K562 (cell line): ENCODE measurements around the gene FAM124B. TPM values are rescaled to one million over a fixed set of nuclear protein-coding genes. Genes with fewer than 3 reads are reported as not detected.

Source experiments
- E2F1 ChIP-seq: sonication (generic); formaldehyde crosslinking; IDR thresholded peaks from 2 replicates; pipeline ENCODE4 v1.8.1; 2023; ENCODE audit warnings: mild to moderate bottlenecking, missing genetic modification reagents, moderate library complexity
- GTF2E2 ChIP-seq: fragments of 200-800 bp; sonication (Bioruptor generic); IDR thresholded peaks from 2 replicates; pipeline ENCODE4 v1.6.1; 2016; ENCODE audit warnings: missing genetic modification characterization, missing compliant biosample characterization
- HDGF ChIP-seq: fragments of 450-650 bp; IDR thresholded peaks from 2 replicates; pipeline ENCODE4 v1.6.1; 2016
- MITF ChIP-seq: IDR thresholded peaks from 2 replicates; pipeline ENCODE4 v1.6.1; 2014; ENCODE audit warnings: antibody characterized with exemption
- NFATC3 ChIP-seq: fragments of 450-650 bp; IDR thresholded peaks from 2 replicates; pipeline ENCODE4 v1.6.1; 2017; ENCODE audit warnings: mild to moderate bottlenecking
- SMARCA4 ChIP-seq: fragments of 450-650 bp; IDR thresholded peaks from 2 replicates; pipeline ENCODE4 v1.6.1; 2016
- polyA plus RNA-seq, 8 experiments: library from polyadenylated mRNA; depleted of rRNA in 4 of 8; stranded (reverse) in 5 of 8; unstranded in 3 of 8; fragments of >200 nt; fragmentation: Nextera tagmentation in 2 of 8; fragmentation: Illumina TruSeq in 1 of 8; extraction: Ambion mirVana in 2 of 8; extraction: Trizol in 1 of 8; gene quantifications; 2 replicates each; pipeline versions ENCODE4 v1.2.1 to v1.2.3, GENCODE V29; 2011 to 2014; ENCODE audit warnings: inconsistent platforms in 1 of 8, missing spikeins in 1 of 8
- total RNA-seq, 7 experiments: library from RNA; depleted of rRNA in 6 of 7; stranded (reverse); fragments of >200 nt in 6 of 7; fragmentation: Illumina TruSeq in 2 of 7; extraction: Trizol in 2 of 7; gene quantifications; 2 replicates each; pipeline versions ENCODE4 v1.2.1 to v1.2.3, GENCODE V29; 2011 to 2021; ENCODE audit warnings: low replicate concordance in 1 of 7
- TF ChIP-seq, protein P1 (sequence below): fragments of 200-600 bp; sonication (generic); IDR thresholded peaks from one replicate; pipeline ENCODE4 v1.6.1; 2012; ENCODE audit warnings: mild to moderate bottlenecking, low read depth, low read length, inconsistent platforms
- TF ChIP-seq, protein P2 (sequence below): sonication (generic); formaldehyde crosslinking; IDR thresholded peaks from 2 replicates; pipeline ENCODE4 v1.8.0; 2022; ENCODE audit warnings: mild to moderate bottlenecking, missing genetic modification reagents
- TF ChIP-seq, protein P3 (sequence below): fragments of 200-800 bp; sonication (Bioruptor generic); IDR thresholded peaks from 2 replicates; pipeline ENCODE4 v1.6.1; 2017; ENCODE audit warnings: missing genetic modification characterization, missing compliant biosample characterization

FAM124B gene
- total and polyA plus RNA-seq, 9 of the 15 experiments (the other 6 are each of a cell fraction or from before 2014, with no cell fraction given) = 6.2 to 21.4 (median 9.3) TPM

- TF ChIP-seq, protein P1, sequence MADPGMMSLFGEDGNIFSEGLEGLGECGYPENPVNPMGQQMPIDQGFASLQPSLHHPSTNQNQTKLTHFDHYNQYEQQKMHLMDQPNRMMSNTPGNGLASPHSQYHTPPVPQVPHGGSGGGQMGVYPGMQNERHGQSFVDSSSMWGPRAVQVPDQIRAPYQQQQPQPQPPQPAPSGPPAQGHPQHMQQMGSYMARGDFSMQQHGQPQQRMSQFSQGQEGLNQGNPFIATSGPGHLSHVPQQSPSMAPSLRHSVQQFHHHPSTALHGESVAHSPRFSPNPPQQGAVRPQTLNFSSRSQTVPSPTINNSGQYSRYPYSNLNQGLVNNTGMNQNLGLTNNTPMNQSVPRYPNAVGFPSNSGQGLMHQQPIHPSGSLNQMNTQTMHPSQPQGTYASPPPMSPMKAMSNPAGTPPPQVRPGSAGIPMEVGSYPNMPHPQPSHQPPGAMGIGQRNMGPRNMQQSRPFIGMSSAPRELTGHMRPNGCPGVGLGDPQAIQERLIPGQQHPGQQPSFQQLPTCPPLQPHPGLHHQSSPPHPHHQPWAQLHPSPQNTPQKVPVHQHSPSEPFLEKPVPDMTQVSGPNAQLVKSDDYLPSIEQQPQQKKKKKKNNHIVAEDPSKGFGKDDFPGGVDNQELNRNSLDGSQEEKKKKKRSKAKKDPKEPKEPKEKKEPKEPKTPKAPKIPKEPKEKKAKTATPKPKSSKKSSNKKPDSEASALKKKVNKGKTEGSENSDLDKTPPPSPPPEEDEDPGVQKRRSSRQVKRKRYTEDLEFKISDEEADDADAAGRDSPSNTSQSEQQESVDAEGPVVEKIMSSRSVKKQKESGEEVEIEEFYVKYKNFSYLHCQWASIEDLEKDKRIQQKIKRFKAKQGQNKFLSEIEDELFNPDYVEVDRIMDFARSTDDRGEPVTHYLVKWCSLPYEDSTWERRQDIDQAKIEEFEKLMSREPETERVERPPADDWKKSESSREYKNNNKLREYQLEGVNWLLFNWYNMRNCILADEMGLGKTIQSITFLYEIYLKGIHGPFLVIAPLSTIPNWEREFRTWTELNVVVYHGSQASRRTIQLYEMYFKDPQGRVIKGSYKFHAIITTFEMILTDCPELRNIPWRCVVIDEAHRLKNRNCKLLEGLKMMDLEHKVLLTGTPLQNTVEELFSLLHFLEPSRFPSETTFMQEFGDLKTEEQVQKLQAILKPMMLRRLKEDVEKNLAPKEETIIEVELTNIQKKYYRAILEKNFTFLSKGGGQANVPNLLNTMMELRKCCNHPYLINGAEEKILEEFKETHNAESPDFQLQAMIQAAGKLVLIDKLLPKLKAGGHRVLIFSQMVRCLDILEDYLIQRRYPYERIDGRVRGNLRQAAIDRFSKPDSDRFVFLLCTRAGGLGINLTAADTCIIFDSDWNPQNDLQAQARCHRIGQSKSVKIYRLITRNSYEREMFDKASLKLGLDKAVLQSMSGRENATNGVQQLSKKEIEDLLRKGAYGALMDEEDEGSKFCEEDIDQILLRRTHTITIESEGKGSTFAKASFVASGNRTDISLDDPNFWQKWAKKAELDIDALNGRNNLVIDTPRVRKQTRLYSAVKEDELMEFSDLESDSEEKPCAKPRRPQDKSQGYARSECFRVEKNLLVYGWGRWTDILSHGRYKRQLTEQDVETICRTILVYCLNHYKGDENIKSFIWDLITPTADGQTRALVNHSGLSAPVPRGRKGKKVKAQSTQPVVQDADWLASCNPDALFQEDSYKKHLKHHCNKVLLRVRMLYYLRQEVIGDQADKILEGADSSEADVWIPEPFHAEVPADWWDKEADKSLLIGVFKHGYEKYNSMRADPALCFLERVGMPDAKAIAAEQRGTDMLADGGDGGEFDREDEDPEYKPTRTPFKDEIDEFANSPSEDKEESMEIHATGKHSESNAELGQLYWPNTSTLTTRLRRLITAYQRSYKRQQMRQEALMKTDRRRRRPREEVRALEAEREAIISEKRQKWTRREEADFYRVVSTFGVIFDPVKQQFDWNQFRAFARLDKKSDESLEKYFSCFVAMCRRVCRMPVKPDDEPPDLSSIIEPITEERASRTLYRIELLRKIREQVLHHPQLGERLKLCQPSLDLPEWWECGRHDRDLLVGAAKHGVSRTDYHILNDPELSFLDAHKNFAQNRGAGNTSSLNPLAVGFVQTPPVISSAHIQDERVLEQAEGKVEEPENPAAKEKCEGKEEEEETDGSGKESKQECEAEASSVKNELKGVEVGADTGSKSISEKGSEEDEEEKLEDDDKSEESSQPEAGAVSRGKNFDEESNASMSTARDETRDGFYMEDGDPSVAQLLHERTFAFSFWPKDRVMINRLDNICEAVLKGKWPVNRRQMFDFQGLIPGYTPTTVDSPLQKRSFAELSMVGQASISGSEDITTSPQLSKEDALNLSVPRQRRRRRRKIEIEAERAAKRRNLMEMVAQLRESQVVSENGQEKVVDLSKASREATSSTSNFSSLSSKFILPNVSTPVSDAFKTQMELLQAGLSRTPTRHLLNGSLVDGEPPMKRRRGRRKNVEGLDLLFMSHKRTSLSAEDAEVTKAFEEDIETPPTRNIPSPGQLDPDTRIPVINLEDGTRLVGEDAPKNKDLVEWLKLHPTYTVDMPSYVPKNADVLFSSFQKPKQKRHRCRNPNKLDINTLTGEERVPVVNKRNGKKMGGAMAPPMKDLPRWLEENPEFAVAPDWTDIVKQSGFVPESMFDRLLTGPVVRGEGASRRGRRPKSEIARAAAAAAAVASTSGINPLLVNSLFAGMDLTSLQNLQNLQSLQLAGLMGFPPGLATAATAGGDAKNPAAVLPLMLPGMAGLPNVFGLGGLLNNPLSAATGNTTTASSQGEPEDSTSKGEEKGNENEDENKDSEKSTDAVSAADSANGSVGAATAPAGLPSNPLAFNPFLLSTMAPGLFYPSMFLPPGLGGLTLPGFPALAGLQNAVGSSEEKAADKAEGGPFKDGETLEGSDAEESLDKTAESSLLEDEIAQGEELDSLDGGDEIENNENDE = no peak
- TF ChIP-seq NFATC3 (no peak), HDGF (no peak), GTF2E2 (tag) (peak; percentile 33; the same call in 1 of the 2 replicates), MITF (no peak), SMARCA4 (peak; percentile 37; the same call in 1 of the 2 replicates), E2F1 (CRISPR knock-in tag) (0 out of 2 replicates have a peak, but pooled peaks have one; percentile 50)
- TF ChIP-seq, protein P2, sequence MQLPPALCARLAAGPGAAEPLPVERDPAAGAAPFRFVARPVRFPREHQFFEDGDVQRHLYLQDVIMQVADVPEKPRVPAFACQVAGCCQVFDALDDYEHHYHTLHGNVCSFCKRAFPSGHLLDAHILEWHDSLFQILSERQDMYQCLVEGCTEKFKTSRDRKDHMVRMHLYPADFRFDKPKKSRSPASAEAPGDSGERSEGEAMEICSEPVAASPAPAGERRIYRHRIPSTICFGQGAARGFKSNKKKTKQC (CRISPR knock-in tag) = no peak
- TF ChIP-seq, protein P3, sequence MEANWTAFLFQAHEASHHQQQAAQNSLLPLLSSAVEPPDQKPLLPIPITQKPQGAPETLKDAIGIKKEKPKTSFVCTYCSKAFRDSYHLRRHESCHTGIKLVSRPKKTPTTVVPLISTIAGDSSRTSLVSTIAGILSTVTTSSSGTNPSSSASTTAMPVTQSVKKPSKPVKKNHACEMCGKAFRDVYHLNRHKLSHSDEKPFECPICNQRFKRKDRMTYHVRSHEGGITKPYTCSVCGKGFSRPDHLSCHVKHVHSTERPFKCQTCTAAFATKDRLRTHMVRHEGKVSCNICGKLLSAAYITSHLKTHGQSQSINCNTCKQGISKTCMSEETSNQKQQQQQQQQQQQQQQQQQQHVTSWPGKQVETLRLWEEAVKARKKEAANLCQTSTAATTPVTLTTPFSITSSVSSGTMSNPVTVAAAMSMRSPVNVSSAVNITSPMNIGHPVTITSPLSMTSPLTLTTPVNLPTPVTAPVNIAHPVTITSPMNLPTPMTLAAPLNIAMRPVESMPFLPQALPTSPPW (CRISPR knock-in tag) = no peak; the same call in 1 of the 2 replicates
These were observed at the start of gene FAM124B (continued) for GRCh38 chr2:224401641-224402342.
